Stomach (tissue), 4 donors: ENCODE results near the gene ANKRD17.

Experiments used
- POLR2A ChIP-seq, 4 donors: fragments of 450-650 bp; IDR thresholded peaks; one replicate each; pipeline ENCODE4 v1.6.1; 2016; ENCODE audit warnings: antibody characterized with exemption in 4 of 4, control low read depth in 2 of 4, mild to moderate bottlenecking in 1 of 4, moderate library complexity in 1 of 4
- POLR2AphosphoS5 ChIP-seq, 3 donors: sonication (generic); formaldehyde crosslinking; IDR thresholded peaks; one replicate each; pipeline ENCODE4 v1.6.1; 2016; ENCODE audit warnings: antibody characterized with exemption in 3 of 3
- TF ChIP-seq, protein P1 (sequence below), 7 experiments: fragments of 450-650 bp in 4 of 7; fragments of 200-600 bp in 3 of 7; sonication (generic) in 3 of 7; IDR thresholded peaks; one replicate each; pipeline ENCODE4 v1.5.1; 2016 to 2019; ENCODE audit warnings: antibody characterized with exemption in 7 of 7, control low read depth in 2 of 7, mild to moderate bottlenecking in 1 of 7

DNA sequence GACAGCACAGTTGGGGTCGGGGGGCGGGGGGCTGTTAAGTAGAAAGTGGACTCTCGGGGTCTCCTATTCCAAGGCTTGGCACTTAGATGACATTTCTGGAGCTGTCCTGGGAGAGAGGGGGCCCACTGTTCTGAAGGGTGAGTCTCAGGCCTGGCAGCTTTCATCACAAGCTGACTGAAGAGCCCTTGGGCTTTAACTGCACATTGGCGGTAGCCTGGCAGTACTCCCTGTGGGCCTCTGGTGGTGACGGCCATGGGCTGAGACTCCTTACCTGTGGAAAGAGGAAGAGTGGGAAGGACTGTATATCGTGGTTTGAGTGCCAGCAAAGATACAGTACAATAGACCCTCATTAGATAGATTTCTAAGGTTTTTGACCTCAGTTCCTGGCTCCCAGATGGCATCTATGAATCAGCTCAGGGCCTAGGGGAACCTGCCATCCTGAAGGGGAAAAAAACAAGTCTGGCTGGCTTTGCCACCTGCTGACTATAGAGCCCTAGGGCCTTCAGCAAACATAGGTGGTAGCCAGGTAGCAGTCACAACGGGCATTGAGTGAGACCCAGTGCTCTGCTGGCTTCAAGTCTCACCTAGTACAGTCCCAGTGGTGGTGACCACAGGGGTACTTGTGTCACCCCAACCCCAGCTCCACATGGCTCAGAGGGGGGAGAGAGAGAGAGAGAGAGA, 87.9 kb downstream of the ANKRD17 start:
- TF ChIP-seq, protein P1, sequence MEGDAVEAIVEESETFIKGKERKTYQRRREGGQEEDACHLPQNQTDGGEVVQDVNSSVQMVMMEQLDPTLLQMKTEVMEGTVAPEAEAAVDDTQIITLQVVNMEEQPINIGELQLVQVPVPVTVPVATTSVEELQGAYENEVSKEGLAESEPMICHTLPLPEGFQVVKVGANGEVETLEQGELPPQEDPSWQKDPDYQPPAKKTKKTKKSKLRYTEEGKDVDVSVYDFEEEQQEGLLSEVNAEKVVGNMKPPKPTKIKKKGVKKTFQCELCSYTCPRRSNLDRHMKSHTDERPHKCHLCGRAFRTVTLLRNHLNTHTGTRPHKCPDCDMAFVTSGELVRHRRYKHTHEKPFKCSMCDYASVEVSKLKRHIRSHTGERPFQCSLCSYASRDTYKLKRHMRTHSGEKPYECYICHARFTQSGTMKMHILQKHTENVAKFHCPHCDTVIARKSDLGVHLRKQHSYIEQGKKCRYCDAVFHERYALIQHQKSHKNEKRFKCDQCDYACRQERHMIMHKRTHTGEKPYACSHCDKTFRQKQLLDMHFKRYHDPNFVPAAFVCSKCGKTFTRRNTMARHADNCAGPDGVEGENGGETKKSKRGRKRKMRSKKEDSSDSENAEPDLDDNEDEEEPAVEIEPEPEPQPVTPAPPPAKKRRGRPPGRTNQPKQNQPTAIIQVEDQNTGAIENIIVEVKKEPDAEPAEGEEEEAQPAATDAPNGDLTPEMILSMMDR (IDR thresholded peaks at IDR 0.05) = no peak
- TF ChIP-seq POLR2A (IDR thresholded peaks at IDR 0.05) (no peak), POLR2AphosphoS5 (IDR thresholded peaks at IDR 0.05) (no peak)
